Left forelimb (tissue), 1 donor: ENCODE measurements around the gene SP1.
A peak's percentile ranks its signal among the peaks of the same experiment; 100 is the strongest.
"Not testable (repeated sequence)": the region's sequence is repeated elsewhere in the genome, so short reads cannot be mapped to it uniquely, and the experiment has no call there.

Experiments used
- DNase-seq: peaks from one replicate; pipeline ENCODE4 v3.0.0-alpha.2; 2018; ENCODE audit warnings: low spot score

SP1 gene

DNA sequence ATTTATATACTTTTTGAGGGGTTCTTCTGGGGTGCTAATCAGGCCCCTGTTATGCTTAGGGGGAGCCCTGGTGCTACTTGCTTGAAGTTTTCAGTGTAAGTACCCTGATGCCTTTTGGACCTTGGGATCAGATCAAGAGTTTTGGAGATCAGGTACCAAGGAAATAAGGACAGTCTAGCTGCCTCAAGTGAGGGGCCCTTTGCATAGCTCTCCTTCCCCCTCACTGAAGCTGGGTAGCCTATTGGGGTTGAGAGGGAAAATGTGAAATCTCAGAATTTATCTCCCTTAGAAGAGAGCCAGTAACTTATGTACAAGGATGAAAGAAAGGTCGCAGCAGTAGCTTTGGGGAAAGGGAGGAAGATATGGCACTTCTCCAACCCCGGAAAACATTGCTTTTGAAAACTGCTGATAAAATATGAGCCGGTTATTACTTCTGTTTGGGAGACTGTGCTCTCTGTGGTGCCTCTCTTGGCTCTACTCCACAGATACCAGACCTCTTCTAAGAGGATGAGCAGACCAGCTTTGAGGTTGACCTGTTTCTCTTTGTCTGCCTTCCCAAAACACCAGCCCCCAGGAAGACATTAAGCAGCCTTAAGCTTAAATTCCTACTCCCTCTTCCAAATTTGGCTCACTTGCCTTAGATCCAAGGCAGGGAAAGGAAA is 34.9 kb downstream of the SP1 start:
- DNase-seq: no peak

DNA sequence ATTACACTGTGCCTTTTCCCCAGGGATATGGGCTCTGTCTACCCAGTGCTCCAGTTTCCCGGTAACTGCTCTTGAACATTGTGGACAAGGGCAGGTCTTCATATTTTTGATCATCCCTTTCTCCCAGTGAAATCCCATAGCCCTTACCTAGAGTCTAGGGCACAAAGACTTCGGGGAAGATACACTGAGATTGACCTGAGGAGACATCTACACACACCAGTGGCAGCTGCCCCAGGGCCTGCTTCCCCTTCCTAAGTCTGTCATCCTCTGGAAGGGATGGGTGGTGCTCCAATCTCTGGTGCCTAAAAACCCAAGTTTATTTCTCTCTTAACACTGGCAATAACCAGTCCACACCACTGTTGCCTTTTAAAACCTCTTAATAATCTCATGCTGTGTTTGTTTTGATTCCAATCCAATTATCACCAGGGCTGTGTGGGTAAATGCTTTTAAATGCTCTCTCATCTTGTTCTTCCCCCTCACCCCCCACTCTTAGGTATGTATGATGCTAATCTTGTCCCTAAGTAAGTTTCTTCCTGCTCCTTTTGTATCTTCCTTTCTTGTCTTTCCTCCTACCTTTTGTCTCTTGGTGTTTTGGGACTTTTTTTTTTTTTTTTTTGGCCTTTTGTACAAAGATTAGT is 35.9 kb downstream of the SP1 start:
- DNase-seq: not testable (repeated sequence)

DNA sequence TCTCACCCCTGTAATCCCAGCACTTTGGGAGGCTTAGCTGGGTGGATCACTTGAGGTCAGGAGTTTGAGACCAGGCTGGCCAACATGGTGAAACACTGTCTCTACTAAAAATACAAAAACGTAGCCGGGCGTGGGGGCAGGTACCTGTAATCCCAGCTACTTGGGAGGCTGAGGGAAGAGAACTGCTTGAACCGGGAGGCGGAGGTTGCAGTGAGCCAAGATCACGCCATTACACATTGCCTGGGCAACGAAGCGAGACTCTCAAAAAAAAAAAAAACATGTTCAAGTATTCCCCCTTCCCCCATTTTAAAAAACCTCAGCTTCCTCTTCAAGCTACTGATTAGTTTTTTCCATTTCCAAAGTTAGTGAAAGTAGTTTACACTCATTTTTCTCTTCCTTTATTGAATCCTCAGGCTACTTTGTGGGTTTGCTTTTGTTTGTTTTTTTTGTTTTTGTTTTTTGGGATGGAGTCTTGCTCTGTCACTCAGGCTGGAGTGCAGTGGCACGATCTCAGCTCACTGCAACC is 37.4 kb downstream of the SP1 start:
- DNase-seq: not testable (repeated sequence)

DNA sequence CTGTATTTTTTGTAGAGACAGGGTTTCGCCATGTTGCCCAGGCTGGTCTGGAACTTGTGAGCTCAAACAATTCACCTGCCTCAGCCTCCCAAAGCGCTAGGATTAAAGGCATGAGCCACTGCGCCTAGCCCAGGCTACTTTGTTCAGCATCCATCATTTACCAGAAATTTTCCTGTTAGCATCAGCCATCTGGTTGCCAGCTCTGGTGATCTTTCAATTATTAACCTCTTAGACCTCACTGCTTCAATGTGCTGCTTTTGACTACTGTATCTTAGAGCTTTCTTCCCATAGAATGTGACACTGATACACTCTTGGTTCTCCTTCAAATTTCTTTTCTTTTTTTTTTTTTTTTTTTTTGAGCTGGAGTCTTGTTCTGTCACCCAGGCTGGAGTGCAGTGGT is 38.2 kb downstream of the SP1 start:
- no peak for DNase-seq

DNA sequence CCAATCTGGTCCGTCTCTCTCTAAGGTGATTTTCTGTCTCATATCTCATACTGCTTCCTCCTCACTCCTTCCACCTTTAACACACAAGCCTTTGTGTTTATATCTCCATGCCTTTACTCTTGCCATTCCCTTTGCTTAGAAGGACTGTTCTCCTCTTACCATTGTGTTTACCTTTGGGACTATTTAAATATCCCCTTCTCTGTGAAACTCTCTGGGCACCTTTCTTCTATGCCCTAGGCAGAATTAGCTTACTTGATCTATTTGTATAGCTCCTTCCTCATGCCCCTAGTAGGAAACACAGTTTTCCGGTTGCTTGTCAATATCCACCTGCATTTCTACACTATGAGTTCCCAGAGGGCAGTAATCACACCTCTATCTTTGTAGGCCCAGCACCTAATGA is 39.8 kb downstream of the SP1 start:
- no peak for DNase-seq

DNA sequence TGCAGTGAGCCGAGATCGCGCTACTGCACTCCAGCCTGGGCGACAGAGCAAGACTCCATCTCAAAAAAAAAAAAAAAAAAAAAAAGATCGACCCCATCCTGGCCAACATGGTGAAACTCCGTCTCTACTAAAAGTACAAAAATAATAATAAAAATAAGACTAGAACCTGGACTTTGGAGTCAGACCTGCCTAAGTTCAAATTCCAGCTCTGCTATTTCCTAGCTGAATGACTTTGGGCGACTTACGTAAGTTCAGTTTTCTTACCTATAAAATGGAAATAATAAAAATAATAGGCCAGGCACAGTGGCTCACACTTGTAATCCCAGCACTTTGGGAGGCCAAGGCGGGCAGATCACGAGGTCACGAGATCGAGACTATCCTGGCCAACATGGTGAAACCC is 42.3 kb downstream of the SP1 start:
- not testable (repeated sequence) for DNase-seq

DNA sequence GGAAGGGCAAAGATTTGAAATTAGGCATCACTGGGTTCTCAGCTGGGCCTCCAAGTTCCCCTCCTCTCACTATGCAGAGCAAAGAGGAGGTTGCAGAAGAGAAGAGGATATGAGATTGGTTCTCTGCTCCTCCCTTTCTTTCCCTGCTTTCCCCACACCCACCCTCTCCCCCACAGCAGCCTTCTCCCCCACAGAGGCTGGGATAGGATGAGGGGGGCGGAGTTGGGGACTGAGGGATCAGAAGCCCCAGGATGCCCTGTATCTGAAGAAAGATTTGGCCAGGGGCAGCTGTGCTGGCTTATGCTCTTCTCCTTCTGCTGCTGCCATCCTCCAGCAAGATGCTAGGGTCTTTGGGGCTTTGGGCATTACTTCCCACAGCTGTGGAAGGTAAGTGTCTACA is 43.6 kb downstream of the SP1 start, which contains the start of gene AMHR2:
TSS of gene AMHR2 (plus strand) at position 259 of the 400 bp plus-strand sequence. CDS start at position 339, 80 bp downstream.
- DNase-seq: no peak

DNA sequence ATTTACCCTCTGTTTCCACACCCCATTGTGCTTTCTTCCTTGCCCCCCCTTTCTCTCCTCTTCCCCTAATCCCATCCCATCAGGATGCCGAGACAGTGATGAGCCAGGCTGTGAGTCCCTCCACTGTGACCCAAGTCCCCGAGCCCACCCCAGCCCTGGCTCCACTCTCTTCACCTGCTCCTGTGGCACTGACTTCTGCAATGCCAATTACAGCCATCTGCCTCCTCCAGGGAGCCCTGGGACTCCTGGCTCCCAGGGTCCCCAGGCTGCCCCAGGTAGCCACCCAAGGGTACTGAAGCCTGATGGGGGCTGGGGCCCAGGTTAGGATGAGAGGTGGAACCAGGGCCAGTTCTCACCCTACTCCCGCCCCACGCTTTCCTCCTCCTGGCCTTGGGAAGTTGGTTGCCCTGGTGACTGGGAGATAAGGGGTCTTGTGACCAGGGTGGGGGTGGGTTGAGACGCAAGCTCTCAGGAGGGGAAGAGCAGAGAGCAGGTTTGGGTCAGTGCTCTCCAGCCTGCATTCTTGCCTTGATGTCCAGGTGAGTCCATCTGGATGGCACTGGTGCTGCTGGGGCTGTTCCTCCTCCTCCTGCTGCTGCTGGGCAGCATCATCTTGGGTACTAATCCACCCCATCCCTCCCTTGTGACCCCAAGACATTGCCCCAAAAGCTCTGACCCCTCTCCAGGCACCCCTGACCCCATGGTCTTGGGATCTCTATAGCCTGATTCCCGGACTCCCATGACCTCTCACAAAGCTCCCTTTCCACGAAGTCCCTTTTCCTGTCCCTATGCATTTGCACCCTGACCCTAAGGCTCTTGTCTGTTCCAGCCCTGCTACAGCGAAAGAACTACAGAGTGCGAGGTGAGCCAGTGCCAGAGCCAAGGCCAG is 44.9 kb downstream of the SP1 start:
- DNase-seq: no peak

DNA sequence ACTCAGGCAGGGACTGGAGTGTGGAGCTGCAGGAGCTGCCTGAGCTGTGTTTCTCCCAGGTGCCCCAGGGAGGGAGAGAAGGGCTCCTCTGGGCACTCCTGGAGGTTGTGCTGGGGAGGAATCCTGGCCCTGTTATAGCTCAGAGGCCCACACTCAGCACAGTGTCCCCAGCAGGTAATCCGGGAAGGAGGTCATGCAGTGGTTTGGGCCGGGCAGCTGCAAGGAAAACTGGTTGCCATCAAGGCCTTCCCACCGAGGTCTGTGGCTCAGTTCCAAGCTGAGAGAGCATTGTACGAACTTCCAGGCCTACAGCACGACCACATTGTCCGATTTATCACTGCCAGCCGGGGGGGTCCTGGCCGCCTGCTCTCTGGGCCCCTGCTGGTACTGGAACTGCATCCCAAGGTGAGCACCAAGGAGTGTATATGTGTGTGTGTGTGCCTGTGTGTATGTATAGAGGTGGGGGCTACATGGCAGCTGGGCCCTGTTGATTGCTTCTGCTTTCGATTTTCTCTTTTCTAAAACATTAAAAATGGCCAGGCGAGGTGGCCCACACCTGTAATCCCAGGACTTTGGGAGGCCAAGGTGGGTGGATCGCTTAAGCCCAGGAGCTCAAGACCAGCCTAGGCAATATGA is 45.7 kb downstream of the SP1 start:
- no peak for DNase-seq

DNA sequence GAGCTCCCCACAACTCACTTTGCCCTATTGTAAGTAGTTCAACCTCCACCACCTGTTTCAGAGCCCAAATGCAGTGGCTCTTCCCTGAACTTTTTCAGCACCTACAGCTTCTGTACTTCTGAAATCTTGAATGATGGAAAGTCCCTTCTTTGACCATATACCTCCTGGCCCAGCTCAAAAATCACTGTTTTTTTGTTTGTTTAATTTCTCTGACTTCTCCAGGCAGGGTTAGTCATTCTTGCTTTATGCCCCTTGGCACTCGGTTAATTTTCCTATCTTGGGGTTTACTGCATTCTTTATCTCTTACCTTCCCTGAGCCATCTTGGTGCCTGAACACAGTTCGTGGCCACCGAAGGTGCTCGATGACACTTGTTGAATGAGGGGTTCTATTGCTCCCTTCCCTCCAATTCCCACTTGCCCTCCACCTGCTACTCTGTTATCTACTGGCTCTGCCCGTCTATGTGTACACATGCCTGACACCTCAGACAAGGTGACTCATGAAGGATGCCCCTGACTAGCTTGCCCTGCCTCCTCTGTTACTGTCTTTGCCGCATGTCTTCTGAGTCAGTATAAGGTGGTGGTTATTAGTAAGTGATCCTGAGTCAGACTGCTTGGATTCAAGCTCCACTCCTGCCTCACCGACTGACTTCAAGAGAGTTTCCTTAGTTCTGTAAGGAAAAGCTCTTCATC is 48.1 kb downstream of the SP1 start:
- DNase-seq: no peak

DNA sequence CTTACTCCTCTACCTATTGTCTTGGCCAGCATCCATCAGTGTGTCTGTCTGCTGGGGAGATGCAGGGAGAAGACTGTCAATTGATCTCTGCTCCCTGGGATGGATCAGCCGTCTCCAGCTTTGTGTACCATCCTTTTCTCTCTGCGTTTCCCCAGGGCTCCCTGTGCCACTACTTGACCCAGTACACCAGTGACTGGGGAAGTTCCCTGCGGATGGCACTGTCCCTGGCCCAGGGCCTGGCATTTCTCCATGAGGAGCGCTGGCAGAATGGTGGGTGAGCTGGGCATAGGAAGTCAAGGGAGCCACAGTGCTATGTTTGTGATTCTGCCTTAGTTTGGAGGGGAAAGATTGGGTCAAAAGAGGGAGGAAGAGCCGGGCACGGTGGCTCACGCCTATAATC is 48.8 kb downstream of the SP1 start:
- DNase-seq: no peak

DNA sequence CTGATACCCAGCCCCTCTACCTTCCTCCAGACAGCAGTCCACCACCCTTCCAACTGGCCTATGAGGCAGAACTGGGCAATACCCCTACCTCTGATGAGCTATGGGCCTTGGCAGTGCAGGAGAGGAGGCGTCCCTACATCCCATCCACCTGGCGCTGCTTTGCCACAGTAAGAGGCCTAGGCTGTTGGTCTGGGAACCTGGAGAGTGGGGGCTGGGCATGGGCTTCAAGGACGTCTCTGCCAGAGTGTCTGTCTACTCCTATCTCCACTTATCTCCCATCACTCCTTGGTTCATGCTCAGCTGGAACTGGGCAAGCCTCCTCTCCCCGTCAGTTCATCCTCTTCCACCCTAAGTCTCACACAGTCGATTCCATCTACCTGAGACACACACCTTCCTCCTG is 50.1 kb downstream of the SP1 start:
- DNase-seq: no peak

DNA sequence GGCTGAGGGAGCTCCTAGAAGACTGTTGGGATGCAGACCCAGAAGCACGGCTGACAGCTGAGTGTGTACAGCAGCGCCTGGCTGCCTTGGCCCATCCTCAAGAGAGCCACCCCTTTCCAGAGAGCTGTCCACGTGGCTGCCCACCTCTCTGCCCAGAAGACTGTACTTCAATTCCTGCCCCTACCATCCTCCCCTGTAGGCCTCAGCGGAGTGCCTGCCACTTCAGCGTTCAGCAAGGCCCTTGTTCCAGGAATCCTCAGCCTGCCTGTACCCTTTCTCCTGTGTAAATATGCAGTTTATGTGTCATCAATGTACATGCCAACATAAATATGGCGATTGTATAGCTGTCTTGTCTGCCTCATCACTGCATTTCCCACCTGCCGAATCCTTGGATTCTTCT is 51.2 kb downstream of the SP1 start:
- DNase-seq: no peak

DNA sequence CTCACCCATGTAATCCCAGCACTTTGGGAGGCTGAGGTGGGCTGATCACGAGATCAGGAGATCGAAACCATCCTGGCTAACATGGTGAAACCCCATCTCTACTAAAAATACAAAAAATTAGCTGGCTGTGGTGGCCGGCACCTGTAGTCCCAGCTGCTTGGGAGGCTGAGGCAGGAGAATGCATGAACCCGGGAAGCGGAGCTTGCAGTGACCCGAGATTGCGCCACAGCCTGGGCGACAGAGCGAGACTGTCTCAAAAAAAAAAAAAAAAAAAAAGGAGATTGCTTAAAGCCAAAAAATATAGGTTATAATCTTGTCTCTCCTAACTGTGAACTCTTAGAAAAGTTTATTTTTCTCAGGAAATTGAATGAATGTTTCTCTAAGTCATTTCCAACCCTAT is 55.4 kb downstream of the SP1 start:
- DNase-seq: not testable (repeated sequence)

DNA sequence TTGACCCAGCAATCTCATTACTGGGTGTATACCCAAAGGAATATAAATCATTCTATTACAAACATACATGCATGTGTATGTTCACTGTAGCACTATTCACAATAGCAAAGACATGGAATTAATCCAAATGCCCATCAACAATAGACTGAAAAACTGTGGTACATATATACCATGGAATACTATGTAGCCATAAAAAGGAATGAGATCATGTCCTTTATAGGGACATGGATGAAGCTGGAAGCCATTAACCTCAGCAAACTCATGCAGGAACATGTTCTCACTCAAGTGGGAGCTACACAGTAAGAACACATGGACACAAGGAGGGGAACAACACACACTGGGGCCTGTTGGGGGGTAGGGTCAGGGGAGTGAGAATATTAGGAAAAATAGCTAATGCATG is 59.6 kb downstream of the SP1 start:
- DNase-seq: not testable (repeated sequence)

DNA sequence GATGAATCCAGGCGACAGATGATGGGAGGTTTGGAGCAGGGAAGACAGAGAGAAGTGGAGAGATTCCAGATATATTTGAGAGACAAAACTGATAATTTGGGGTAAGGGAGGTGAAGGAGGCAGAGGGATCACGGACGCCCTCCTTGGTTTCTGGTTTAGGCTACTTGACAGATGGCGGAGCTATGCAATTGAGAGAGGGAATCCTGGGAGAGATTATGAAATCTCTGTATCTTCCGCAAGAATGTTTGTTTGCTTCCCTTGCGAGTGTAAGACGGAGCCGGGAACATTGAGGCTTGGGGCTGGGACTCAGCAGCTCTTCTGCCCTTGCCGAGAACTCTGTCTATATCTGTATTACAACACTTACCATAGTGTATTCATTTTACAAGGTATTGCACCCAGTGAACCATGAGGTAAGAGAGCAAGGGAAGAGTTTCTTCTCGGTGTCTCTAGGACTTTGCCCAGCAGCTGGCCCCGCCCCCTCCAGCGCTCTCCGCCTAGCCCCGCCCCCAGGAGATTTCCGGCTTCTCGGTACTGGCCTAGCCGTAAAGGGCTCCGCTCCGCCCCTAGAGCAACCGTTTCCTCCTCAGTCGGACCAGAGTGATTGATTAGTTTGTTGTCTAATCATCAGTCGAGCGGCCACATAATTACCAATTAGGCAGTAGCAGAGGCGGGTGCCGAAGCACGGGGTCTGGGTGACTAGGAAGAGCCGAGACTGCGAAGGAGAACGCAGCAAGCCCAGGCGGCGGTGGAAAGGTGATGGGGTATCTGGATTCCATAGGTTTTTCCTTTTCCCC is 61.3 kb downstream of the SP1 start, which contains the start of gene PRR13:
TSS of gene PRR13 (plus strand) at position 695 of the 794 bp plus-strand sequence. CDS start 981 bp downstream, outside the sequence.
- DNase-seq: peak; percentile 98

DNA sequence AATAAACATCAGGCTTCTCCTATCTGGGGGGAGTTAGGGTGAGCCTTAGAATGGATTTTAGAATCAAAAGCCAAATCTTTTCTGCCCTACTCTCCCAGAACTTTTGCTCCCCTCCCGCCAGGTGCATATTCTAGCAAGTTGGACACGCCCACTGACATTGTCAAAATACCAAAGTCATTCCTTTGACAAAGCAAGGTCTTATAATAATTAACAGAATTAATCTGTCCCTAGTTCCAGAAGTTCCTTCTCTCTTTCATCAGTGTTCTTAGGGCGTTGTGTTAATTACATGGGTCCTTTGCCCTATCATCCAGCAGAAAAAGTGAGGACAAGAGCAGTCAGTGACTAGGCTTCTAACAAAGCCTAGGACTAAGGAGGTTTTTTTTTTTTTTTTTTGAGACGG is 64.0 kb downstream of the SP1 start:
- no peak for DNase-seq

DNA sequence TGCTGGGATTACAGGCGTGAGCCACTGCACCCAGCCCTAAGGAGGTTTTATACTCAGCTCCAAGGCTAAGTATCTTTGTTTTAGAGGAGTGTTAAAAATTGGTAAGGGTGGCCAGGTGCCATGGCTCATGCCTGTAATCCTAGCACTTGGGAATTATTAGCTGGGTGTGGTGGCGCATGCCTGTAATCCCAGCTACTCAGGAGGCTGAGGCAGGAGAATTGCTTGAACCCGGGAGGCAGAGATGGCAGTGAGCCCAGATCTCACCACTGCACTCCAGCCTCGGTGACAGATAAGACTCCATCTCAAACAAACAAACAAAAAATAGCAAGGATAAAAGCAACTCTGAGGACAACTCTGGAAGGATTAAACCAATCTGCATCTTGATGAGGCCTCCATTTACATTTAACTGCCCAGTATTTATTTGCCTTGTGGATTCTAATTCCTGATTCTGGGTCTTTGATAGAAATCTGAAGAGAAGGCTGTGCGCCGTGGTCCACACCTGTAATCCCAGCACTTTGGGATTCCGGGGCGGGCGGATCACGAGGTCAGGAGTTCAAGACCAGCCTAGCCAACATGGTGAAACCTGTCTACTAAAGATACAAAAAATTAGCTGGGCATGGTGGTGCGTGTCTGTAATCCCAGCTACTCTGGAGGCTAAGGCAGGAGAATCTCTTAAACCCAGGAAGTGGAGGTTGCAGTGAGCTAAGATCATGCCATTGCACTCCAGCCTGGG is 64.8 kb downstream of the SP1 start:
- not testable (repeated sequence) for DNase-seq

DNA sequence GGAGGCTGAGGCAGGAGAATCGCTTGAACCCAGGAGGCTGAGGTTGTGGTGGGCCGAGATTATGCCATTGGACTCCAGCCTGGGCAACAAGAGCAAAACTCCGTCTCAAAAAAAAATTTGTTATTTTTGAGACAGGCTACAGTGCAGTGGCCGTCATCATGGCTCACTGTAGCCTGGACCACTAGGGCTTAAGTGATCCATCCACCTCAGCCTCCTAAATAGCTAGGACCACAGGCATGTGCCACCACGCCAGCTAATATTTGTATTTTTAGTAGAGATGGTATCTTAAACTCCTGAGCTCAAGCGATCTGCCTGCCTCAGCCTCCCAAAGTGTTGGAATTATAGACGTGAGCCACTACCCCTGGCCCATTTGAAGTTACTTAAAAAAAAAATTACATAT is 71.0 kb downstream of the SP1 start:
- no peak for DNase-seq

DNA sequence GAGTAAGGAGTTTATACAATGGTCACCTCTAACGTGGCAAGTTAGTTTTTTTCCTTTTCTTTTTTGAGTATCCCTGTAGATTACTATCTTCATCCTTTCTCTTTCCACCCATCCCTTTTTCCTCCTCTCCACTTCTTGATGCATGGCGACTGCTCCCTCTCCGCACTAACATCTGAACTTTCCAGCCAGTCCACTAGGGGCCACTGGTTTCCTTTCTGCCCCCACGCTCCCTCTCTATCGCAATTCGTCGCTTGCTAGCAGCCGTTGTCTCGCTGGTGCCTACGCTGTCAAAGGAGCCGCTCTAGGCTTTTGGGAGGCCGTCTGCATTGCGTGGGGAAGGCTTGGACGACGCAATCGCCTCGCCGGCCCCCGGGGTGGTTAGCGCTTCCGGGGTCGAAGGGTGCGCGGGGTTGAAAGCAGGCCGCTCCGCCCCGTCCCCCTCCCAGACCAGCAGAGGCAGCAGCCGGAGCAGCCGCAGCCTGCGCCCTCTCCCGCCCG is 71.7 kb downstream of the SP1 start, which contains the start of gene PCBP2:
TSS of gene PCBP2 (plus strand) at position 442 of the 498 bp plus-strand sequence. CDS start 2,699 bp downstream, outside the sequence.
- DNase-seq: peak; percentile 100
